ENCODE data around the gene C1QTNF8. TPM values are rescaled to one million over a fixed set of nuclear protein-coding genes. Genes with fewer than 3 reads are reported as not detected.

C1QTNF8 gene
- total RNA-seq, 1 experiment from 2014 or later = 0.39 TPM

DNA sequence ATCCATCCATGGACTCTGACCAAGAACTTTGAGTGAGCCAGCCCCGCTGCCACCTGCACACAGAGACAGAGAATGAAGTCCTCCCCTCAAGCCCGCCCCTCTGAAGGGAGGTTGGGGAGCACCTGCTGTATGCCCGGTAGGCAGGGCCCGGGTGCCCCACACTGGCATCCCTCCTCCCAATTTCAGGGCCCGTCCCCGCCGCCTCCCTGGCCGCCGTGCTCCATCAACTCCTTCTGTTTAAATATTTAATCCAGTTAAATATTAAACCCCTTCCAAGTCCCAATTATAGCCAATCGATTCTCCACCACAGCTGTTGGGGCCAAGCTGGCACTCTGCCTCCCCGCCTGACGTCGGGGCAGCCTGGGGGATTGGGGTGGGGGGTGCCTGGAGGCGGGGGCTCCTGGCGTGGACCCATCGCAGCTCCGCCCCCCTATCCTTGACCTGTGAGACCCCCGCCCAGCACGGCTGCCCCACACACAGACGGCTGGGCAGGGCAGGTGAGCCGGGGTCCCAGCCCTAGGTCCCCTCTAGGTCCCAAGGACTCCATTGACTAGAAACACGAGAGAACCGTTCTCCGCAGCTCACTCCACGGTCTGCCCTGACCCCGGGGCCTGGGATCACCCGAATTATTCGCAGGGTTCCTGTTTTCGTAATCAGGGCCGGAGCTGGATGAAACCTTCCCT lies 38.9 kb upstream of the C1QTNF8 start:
- intact Hi-C loops (cut with micrococcal nuclease; ENCODE audit: unreplicated experiment) = no loop called here
- CTCF ChIA-PET = interaction anchor here (0.6 kb wide), 1 partner anchor 528 kb away, joined by 11 read pairs; no protein-coding TSS in a partner anchor
- Histone ChIP-seq H3K27ac (ENCODE audit: low read length) (no peak overlapping the region), H3K36me3 (ENCODE audit: control insufficient read depth, insufficient read depth, low read length) (no peaks in the 10 kb centered on the region), H3K4me1 (ENCODE audit: control insufficient read depth, insufficient read depth, low read length) (peaks cover 11% of the 10 kb centered on the region), H3K4me3 (ENCODE audit: low read depth in 2 of 2, low read length in 2 of 2) (no peak overlapping the region), H3K27me3 (ENCODE audit: control insufficient read depth, insufficient read depth, low read length) (no peaks in the 10 kb centered on the region), H3K9me3 (ENCODE audit: control insufficient read depth, insufficient read depth, low read depth, low read length) (no peaks in the 10 kb centered on the region)
- TF ChIP-seq, protein P1, sequence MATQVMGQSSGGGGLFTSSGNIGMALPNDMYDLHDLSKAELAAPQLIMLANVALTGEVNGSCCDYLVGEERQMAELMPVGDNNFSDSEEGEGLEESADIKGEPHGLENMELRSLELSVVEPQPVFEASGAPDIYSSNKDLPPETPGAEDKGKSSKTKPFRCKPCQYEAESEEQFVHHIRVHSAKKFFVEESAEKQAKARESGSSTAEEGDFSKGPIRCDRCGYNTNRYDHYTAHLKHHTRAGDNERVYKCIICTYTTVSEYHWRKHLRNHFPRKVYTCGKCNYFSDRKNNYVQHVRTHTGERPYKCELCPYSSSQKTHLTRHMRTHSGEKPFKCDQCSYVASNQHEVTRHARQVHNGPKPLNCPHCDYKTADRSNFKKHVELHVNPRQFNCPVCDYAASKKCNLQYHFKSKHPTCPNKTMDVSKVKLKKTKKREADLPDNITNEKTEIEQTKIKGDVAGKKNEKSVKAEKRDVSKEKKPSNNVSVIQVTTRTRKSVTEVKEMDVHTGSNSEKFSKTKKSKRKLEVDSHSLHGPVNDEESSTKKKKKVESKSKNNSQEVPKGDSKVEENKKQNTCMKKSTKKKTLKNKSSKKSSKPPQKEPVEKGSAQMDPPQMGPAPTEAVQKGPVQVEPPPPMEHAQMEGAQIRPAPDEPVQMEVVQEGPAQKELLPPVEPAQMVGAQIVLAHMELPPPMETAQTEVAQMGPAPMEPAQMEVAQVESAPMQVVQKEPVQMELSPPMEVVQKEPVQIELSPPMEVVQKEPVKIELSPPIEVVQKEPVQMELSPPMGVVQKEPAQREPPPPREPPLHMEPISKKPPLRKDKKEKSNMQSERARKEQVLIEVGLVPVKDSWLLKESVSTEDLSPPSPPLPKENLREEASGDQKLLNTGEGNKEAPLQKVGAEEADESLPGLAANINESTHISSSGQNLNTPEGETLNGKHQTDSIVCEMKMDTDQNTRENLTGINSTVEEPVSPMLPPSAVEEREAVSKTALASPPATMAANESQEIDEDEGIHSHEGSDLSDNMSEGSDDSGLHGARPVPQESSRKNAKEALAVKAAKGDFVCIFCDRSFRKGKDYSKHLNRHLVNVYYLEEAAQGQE (IDR thresholded peaks at IDR 0.05; ENCODE audit: insufficient read depth in 1 of 2, low read depth in 2 of 2, low read length in 1 of 2) = no peak
- TF ChIP-seq, protein P2, sequence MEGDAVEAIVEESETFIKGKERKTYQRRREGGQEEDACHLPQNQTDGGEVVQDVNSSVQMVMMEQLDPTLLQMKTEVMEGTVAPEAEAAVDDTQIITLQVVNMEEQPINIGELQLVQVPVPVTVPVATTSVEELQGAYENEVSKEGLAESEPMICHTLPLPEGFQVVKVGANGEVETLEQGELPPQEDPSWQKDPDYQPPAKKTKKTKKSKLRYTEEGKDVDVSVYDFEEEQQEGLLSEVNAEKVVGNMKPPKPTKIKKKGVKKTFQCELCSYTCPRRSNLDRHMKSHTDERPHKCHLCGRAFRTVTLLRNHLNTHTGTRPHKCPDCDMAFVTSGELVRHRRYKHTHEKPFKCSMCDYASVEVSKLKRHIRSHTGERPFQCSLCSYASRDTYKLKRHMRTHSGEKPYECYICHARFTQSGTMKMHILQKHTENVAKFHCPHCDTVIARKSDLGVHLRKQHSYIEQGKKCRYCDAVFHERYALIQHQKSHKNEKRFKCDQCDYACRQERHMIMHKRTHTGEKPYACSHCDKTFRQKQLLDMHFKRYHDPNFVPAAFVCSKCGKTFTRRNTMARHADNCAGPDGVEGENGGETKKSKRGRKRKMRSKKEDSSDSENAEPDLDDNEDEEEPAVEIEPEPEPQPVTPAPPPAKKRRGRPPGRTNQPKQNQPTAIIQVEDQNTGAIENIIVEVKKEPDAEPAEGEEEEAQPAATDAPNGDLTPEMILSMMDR (IDR thresholded peaks at IDR 0.05) = no peak
- no peak for TF ChIP-seq POLR2AphosphoS5 (IDR thresholded peaks at IDR 0.05; ENCODE audit: low read depth, low read length)
- TF ChIP-seq TCF7L2 (IDR thresholded peaks at IDR 0.05; ENCODE audit: low read depth, low read length) = no peak
- TF ChIP-seq SIN3A (IDR thresholded peaks at IDR 0.05; ENCODE audit: borderline replicate concordance, insufficient read depth, low read depth, low read length) = no peak
- no peak for DNase-seq (ENCODE audit: low read depth, low spot score)
- in situ Hi-C loops (cut with HindIII; ENCODE audit: low pct_unique_long_range_greater_than_20kb, low sequenced_read_pairs) = no loop called here
- POLR2A ChIA-PET = no interaction called here
- BruUV-seq (replicated peaks) = no TSS peak
- no peak for ATAC-seq

GRCh38 chr16:1133810-1134520 lies 37.9 kb upstream of the C1QTNF8 start:
- BruUV-seq (replicated peaks) = no TSS peak
- Histone ChIP-seq H3K9me3 (ENCODE audit: control insufficient read depth, insufficient read depth, low read depth, low read length) (no peaks in the 10 kb centered on the region), H3K36me3 (ENCODE audit: control insufficient read depth, insufficient read depth, low read length) (no peaks in the 10 kb centered on the region), H3K4me1 (ENCODE audit: control insufficient read depth, insufficient read depth, low read length) (peaks cover 11% of the 10 kb centered on the region), H3K27ac (ENCODE audit: low read length) (no peak overlapping the region), H3K4me3 (ENCODE audit: low read depth in 2 of 2, low read length in 2 of 2) (no peak overlapping the region), H3K27me3 (ENCODE audit: control insufficient read depth, insufficient read depth, low read length) (no peaks in the 10 kb centered on the region)
- ChIA-PET CTCF (no interaction called here), POLR2A (no interaction called here)
- peak; percentile 37; the same call in 1 of the 2 replicates for ATAC-seq
- DNase-seq (ENCODE audit: low read depth, low spot score) = no peak
- TF ChIP-seq POLR2AphosphoS5 (IDR thresholded peaks at IDR 0.05; ENCODE audit: low read depth, low read length) = no peak
- TF ChIP-seq, protein P2 (IDR thresholded peaks at IDR 0.05) = no peak
- TF ChIP-seq TCF7L2 (IDR thresholded peaks at IDR 0.05; ENCODE audit: low read depth, low read length) = no peak
- no peak for TF ChIP-seq SIN3A (IDR thresholded peaks at IDR 0.05; ENCODE audit: borderline replicate concordance, insufficient read depth, low read depth, low read length)
- TF ChIP-seq, protein P1 (IDR thresholded peaks at IDR 0.05; ENCODE audit: insufficient read depth in 1 of 2, low read depth in 2 of 2, low read length in 1 of 2) = no peak
- intact Hi-C loops (cut with micrococcal nuclease; ENCODE audit: unreplicated experiment) (no loop called here), in situ Hi-C loops (cut with HindIII; ENCODE audit: low pct_unique_long_range_greater_than_20kb, low sequenced_read_pairs) (no loop called here)
